Measurements from ENCODE around the gene NSMCE4A. TPM values are rescaled to one million over a fixed set of nuclear protein-coding genes. Genes with fewer than 3 reads are reported as not detected.

The NSMCE4A gene, protein sequence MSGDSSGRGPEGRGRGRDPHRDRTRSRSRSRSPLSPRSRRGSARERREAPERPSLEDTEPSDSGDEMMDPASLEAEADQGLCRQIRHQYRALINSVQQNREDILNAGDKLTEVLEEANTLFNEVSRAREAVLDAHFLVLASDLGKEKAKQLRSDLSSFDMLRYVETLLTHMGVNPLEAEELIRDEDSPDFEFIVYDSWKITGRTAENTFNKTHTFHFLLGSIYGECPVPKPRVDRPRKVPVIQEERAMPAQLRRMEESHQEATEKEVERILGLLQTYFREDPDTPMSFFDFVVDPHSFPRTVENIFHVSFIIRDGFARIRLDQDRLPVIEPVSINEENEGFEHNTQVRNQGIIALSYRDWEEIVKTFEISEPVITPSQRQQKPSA
- total RNA-seq (2021; fragmentation: NEBNext Ultra II Directional; extraction: Animal tissue kit (Norgen Biotek cat#: 25700)) (65.5 and 66.0 TPM in 2 replicates), polyA plus RNA-seq (2011; rRNA removed) (40.3 and 48.6 TPM in 2 replicates), polyA minus RNA-seq (2011; rRNA and poly(A)+ RNA removed) (19.1 and 22.4 TPM in 2 replicates)
- polyA plus RNA-seq (2011; cell fraction: cytosol; rRNA removed): 68.1 TPM
- 62.3 TPM for polyA plus RNA-seq (2011; cell fraction: nucleus; rRNA removed)
- 44.9 to 53.8 TPM (median 48.2 TPM) in 4 replicates for polyA plus RNA-seq (2012, experiment 1 of 2)
- 14.4 TPM for polyA plus RNA-seq (2012, experiment 2 of 2)
- polyA plus RNA-seq (2013, experiment 1 of 2): 80.9 TPM
- polyA plus RNA-seq (2013, experiment 2 of 2): 73.2 TPM
- 21.9 TPM for polyA minus RNA-seq (2011; cell fraction: cytosol; rRNA and poly(A)+ RNA removed)
- 32.6 TPM for polyA minus RNA-seq (2011; cell fraction: nucleus; rRNA and poly(A)+ RNA removed)
- long read RNA-seq, experiment 1, transcript NSMCE4A-202 (11 exons, 1,394 nt): major isoform, 27 of 44 reads
- long read RNA-seq, experiment 1, partial matches to known transcripts: 9 of 44 reads
- long read RNA-seq, experiment 1, other reads (novel, unspliced or antisense): 8 of 44 reads
- long read RNA-seq, experiment 2, partial matches to known transcripts: 1 of 2 reads
- long read RNA-seq, experiment 2, other reads (novel, unspliced or antisense): 0 of 2 reads

DNA sequence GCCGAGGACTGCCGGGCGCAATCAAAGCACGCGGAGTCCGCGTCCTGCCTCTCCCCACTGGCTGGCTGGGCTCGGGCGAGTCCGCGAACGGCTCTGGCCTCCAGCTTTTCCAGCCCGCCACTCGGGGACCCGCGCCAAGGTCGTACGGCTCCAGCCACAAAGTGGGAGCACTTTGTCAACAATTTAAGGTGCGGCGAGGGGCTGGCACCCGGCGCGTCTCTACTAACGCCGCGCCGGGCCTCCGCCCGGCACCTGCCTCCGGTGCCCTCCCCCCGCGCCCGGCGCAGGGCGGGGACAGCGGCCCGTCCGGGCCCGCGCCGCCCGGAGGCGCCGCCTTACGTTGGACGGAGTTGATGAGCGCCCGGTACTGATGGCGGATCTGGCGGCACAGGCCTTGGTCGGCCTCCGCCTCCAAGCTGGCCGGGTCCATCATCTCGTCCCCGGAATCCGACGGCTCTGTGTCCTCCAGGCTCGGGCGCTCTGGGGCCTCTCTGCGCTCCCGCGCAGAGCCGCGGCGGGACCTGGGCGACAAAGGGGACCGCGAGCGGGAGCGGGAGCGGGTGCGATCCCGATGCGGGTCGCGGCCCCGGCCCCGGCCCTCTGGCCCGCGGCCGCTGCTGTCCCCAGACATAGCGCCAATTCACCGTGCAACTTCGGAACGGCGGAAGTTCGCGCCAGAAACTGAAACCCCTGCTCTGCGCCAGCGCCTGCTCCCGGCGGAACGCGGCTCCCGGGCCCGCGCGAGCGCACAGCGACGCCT lies at the start of gene NSMCE4A:
Gene NSMCE4A, minus strand, starts transcription at position 683 of the 760 bp plus-strand sequence. Its CDS starts 52 bp downstream, at position 631.
- peak within 1 kb of the TSS; percentile 23; the same call in 1 of the 2 replicates for H2BK15ac ChIP-seq (ENCODE audit: low read length)
- peak within 1 kb of the TSS; percentile 75 for H4K91ac ChIP-seq (replicated peaks; ENCODE audit: insufficient read length, low read length)
- H3K4me2 ChIP-seq (ENCODE audit: insufficient read depth in 1 of 2, low read depth in 2 of 2, low read length in 2 of 2): peak within 1 kb of the TSS; percentile 70 to 81
- peak within 1 kb of the TSS; percentile 18 for H3K56ac ChIP-seq (replicated peaks; ENCODE audit: insufficient read length, low read depth, low read length)
- DNase-seq (ENCODE audit: low read depth in 1 of 2, low spot score in 2 of 2) (peak; percentile 43 to 88), FAIRE-seq (no peak)
- H3K18ac ChIP-seq (ENCODE audit: extremely low read depth, low read length): peak within 1 kb of the TSS; percentile 84
- peaks cover 0 to 1% of the 10 kb centered on the region in 2 experiments for H4K20me1 ChIP-seq (replicated peaks in 1 of 2; ENCODE audit: control insufficient read depth in 1 of 2, insufficient read depth in 2 of 2, low read length in 2 of 2)
- no peak within 1 kb of the TSS for H2BK120ac ChIP-seq (replicated peaks; ENCODE audit: low read depth, low read length)
- H3K27me3 ChIP-seq (replicated peaks in 1 of 4; ENCODE audit: control insufficient read depth in 3 of 4, extremely low read depth in 1 of 4, insufficient read depth in 3 of 4, low read length in 3 of 4): no peaks in the 10 kb centered on the region
- peaks cover 0 to 3% (median 1%) of the 10 kb centered on the region in 4 experiments; a peak in 2 of 7 replicates for H3K4me1 ChIP-seq (replicated peaks in 1 of 4; ENCODE audit: control insufficient read depth in 3 of 4, insufficient read depth in 4 of 4, low read length in 3 of 4)
- ChIA-PET CTCF (ENCODE audit: partially characterized antibody) (interaction anchor here (0.8 to 1.9 kb wide), 7 partner anchors 9 to 80 kb away, joined by 3 to 7 read pairs (median 4); no protein-coding TSS in a partner anchor), POLR2A (ENCODE audit: partially characterized antibody) (interaction anchor here (0.8 to 3.5 kb wide), 18 partner anchors 9 to 214 kb away, joined by 3 to 18 read pairs (median 4); partner anchors contain the start of genes ATE1 and TACC2)
- H3K23ac ChIP-seq (ENCODE audit: insufficient read length): no peak within 1 kb of the TSS
- 0 out of 2 replicates have a peak within 1 kb of the TSS, but pooled peaks have one; percentile 15 for H2AK5ac ChIP-seq (ENCODE audit: low read depth, low read length)
- 1% methylated on average over 80 of the region's 101 CpGs; no CpG with 5 or more reads in 1 of the 2 experiments for WGBS, 2 experiments (ENCODE audit: extremely low coverage in 1 of 2, insufficient coverage in 1 of 2, insufficient read length in 1 of 2, insufficient replicate concordance in 2 of 2, low coverage in 1 of 2, low lambda C conversion rate in 2 of 2, missing lambda C conversion rate in 1 of 2)
- H4K5ac ChIP-seq (ENCODE audit: insufficient read length, low read depth, low read length): peak within 1 kb of the TSS; percentile 41
- H2BK20ac ChIP-seq (ENCODE audit: low read length): peak within 1 kb of the TSS; percentile 57; the same call in 1 of the 2 replicates
- peak within 1 kb of the TSS; percentile 40 for H3K4ac ChIP-seq (replicated peaks; ENCODE audit: insufficient read length, low read depth, low read length)
- H3K27ac ChIP-seq (ENCODE audit: low read depth, low read length): peak within 1 kb of the TSS; percentile 91
- peak within 1 kb of the TSS; percentile 93; the same call in 1 of the 2 replicates for H2AFZ ChIP-seq (ENCODE audit: low read length)
- H2BK12ac ChIP-seq (ENCODE audit: low read depth, low read length): no peak within 1 kb of the TSS
- H3K9me3 ChIP-seq (ENCODE audit: insufficient read depth in 2 of 2, low read depth in 1 of 2, low read length in 1 of 2): peaks cover 18 to 29% of the 10 kb centered on the region in 2 experiments
- peak within 1 kb of the TSS; percentile 77 to 93 (median 83) for H3K4me3 ChIP-seq (ENCODE audit: extremely low read depth in 1 of 4, insufficient read depth in 2 of 4, low read depth in 3 of 4, low read length in 4 of 4)
- H3K9ac ChIP-seq (replicated peaks in 1 of 4; ENCODE audit: extremely low read depth in 1 of 4, low read depth in 3 of 4, low read length in 3 of 4): peak within 1 kb of the TSS; percentile 74 to 94 (median 90)
- peaks cover 4 to 13% (median 7%) of the 10 kb centered on the region in 4 experiments; a peak in 6 of 8 replicates for H3K36me3 ChIP-seq (ENCODE audit: control insufficient read depth in 2 of 4, insufficient read depth in 4 of 4, low read length in 3 of 4)
- H3K79me2 ChIP-seq (ENCODE audit: control insufficient read depth in 1 of 2, insufficient read depth in 2 of 2, low read length in 2 of 2): peaks cover 0 to 16% of the 10 kb centered on the region in 2 experiments; a peak in 2 of 4 replicates
- peaks cover 3% of the 10 kb centered on the region; the same call in 1 of the 2 replicates for H3K79me1 ChIP-seq (ENCODE audit: low read depth, low read length)
- H3K23me2 ChIP-seq (ENCODE audit: low read depth, low read length): peaks cover 8% of the 10 kb centered on the region; the same call in 1 of the 2 replicates
- H2BK5ac ChIP-seq (ENCODE audit: low read depth, low read length): 0 out of 2 replicates have a peak within 1 kb of the TSS, but pooled peaks have one; percentile 28
- peak within 1 kb of the TSS; percentile 86 for H4K8ac ChIP-seq (ENCODE audit: extremely low read depth, insufficient read depth, low read length)
- no peak within 1 kb of the TSS for H3K14ac ChIP-seq (ENCODE audit: insufficient read length)
- TF ChIP-seq YY1 (IDR thresholded peaks at IDR 0.05; ENCODE audit: low read depth, low read length): peak; percentile 66
- no peak for TF ChIP-seq SRF (IDR thresholded peaks at IDR 0.05; ENCODE audit: low read depth, low read length)
- TF ChIP-seq TAF1 (IDR thresholded peaks at IDR 0.05; ENCODE audit: low read depth, low read length): peak; percentile 89
- TF ChIP-seq SP2 (IDR thresholded peaks at IDR 0.05; ENCODE audit: low read length): peak; percentile 36; the same call in 1 of the 2 replicates
- TF ChIP-seq BRCA1 (IDR thresholded peaks at IDR 0.05; ENCODE audit: low read depth, low read length): no peak
- no peak for TF ChIP-seq SUZ12 (IDR thresholded peaks at IDR 0.05; ENCODE audit: low read length)
- TF ChIP-seq NRF1 (IDR thresholded peaks at IDR 0.05; ENCODE audit: low read depth, low read length): no peak

All from H1 (cell line).